ENCODE data around the gene MPIG6B.

MPIG6B gene

DNA sequence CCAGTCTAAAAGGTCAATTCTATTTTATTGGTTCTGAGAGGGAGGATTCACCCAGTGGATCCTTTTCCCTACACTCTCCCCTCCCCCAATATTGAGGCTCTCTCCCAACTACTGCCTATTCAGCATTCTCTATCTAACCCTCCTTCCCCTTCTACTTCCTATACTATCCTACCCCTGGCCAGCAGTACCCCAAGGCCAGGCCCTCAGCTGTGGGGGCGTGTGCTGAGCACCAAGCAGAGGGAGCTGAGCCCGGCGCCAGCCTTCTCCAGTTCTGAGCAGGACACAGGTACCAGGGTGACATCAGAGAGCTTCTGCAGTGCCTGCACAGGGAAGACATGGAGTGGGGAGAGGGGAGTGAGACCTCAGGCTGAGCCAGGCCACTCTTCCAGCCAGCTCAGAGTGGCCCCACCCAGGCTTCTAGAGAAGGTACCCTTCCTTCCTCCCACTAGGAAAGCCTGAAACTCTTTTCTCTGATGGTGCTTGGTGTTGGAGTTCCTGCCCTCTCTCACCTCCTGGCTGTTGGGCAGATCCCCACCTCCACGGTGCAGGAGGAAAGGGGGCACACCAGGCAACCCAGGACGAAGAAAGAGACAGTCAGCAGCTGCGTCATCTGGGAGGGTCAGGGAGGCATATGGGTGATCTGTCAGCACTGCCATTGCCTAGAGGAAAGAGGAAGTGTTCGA, 4.0 kb downstream of the MPIG6B start:
- Histone ChIP-seq H3K27me3 (peaks cover 12% of the 10 kb centered on the region), H3K36me3 (peaks cover 43% of the 10 kb centered on the region), H3K4me3 (ENCODE audit: low read depth in 1 of 2, low read length in 1 of 2) (peak overlapping the region; percentile 41 to 89), H3K4me1 (ENCODE audit: control insufficient read depth in 1 of 2, insufficient read depth in 1 of 2, low read depth in 1 of 2, low read length in 1 of 2) (peaks cover 62 to 64% of the 10 kb centered on the region in 2 experiments), H3K27ac (peak overlapping the region; percentile 96), H3K9me3 (no peaks in the 10 kb centered on the region)
- TF ChIP-seq, protein P1, sequence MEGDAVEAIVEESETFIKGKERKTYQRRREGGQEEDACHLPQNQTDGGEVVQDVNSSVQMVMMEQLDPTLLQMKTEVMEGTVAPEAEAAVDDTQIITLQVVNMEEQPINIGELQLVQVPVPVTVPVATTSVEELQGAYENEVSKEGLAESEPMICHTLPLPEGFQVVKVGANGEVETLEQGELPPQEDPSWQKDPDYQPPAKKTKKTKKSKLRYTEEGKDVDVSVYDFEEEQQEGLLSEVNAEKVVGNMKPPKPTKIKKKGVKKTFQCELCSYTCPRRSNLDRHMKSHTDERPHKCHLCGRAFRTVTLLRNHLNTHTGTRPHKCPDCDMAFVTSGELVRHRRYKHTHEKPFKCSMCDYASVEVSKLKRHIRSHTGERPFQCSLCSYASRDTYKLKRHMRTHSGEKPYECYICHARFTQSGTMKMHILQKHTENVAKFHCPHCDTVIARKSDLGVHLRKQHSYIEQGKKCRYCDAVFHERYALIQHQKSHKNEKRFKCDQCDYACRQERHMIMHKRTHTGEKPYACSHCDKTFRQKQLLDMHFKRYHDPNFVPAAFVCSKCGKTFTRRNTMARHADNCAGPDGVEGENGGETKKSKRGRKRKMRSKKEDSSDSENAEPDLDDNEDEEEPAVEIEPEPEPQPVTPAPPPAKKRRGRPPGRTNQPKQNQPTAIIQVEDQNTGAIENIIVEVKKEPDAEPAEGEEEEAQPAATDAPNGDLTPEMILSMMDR (IDR thresholded peaks at IDR 0.05), result peak; percentile 44

DNA sequence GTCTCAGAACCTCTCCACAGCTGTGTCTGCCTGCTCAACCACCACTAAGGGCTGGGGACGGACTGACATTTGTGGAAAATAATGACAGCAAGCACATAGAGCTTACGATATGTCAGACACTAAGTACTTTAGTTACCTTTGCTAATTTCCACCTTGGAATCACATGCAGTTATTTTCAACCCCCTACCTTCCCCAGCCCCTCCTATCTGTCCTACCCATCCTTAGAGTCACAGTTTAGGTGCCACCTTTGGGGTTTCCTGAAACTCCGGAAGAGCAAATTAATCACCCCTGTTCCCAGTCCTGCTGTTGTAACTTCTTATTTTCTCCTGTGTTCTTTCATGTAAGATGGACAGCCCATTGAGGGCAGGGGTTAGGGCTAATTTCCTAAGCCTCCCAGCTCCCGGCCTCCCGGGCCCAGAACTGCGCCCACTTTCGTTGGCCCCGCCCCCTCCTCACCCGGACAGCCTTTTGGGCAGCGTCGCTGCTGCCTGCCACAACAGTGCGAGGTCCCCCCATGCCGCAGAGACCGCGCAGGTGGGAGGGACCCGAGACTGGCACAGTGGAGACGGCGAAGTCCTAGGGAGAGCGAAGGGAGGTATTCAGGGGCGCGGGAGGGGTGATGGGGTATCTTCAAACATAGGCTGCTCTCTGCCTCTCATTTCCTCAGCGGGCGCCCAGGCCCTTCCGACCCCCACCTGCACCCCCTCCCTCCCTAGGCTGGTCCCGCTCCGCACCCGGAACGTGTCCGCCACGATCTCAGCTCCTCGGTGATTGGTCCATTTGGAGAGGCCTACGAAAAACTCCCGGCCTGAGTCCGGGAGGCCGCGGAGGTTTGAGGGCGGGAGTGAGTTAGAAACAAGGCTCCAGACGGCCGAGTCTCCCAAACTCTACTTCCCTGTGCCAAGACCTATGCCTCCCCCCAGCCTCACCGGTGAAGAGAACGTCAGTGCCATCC, 4.8 kb downstream of the MPIG6B start:
- Histone ChIP-seq H3K27ac (peak overlapping the region; percentile 96), H3K4me1 (ENCODE audit: control insufficient read depth in 1 of 2, insufficient read depth in 1 of 2, low read depth in 1 of 2, low read length in 1 of 2) (peaks cover 69 to 73% of the 10 kb centered on the region in 2 experiments), H3K27me3 (peaks cover 10% of the 10 kb centered on the region), H3K36me3 (peaks cover 51% of the 10 kb centered on the region), H3K4me3 (ENCODE audit: low read depth in 1 of 2, low read length in 1 of 2) (peak overlapping the region; percentile 89 to 91), H3K9me3 (no peaks in the 10 kb centered on the region)
- TF ChIP-seq, protein P1 (IDR thresholded peaks at IDR 0.05), result no peak

DNA sequence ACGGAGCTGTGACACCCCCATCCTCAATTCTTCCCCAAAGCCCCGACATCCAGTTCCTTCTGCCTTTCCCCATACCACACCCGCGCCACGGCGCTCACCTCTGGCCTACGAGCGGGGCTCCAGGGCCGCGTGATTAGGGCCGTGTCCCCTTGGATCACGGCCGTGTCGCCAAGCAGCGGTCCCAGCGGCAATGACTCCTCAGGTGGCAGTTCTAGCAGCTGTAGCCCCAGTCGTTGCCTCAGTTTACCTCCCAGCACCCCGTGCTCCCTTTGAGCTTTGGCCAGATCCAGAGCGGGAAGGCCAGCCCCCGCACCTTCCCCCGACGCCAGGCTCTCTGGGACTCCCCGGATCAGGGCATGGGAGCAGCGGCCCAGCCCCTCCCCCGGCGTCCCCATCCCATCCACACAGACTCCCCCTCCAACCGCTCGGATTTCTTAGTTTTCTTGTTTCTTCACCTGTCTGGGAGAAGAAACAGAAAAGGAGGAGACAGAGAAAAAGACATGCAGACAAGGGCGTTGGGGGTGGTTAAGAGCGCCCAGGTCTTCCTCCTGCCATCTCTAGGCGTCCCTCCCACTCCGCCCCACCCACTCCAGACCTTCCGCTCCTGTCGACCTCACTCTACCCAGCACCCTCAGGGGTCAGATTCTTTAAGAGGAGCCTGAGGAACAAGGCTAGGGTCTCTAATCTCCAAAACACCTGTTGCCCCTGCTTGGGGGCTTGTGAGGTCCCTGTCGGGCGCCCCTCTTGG, 5.8 kb downstream of the MPIG6B start, which contains the start of gene DDAH2:
Gene DDAH2 (minus strand): TSS at position 533 of the 748 bp plus-strand sequence. CDS start 138 bp downstream, at position 395.
- TF ChIP-seq, protein P1 (IDR thresholded peaks at IDR 0.05), result peak; percentile 91
- peak within 1 kb of the TSS; percentile 96 for H3K27ac ChIP-seq
- H3K36me3 ChIP-seq, result peaks cover 60% of the 10 kb centered on the region
- H3K4me1 ChIP-seq (ENCODE audit: control insufficient read depth in 1 of 2, insufficient read depth in 1 of 2, low read depth in 1 of 2, low read length in 1 of 2), result peaks cover 78 to 82% of the 10 kb centered on the region in 2 experiments
- H3K9me3 ChIP-seq, result no peaks in the 10 kb centered on the region
- H3K4me3 ChIP-seq (ENCODE audit: low read depth in 1 of 2, low read length in 1 of 2), result peak within 1 kb of the TSS; percentile 89 to 91
- peaks cover under 1% of the 10 kb centered on the region for H3K27me3 ChIP-seq

DNA sequence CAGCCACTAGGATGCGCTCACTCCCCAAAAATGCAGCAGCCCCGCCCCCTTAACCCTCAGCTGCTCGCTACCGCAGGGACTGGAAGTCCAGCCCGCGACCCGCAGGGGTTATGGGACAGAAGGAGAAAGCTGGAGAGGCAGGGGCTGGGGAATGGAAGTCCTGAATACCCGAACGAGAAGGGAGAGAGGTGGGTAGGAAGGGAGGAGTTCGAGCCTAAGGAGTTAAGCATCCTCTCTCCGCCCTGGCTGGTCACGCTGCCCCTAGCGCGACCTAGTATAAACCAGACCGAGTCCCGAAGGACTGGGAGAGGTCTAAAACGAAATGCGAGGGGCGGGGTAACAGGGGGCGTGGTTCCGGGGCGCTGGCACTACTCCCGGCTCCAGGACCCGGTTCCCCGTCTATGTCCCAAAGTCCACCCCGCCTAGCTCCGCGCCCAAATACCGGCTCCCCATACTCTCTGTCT, 6.4 kb downstream of the MPIG6B start:
- Histone ChIP-seq H3K4me1 (ENCODE audit: control insufficient read depth in 1 of 2, insufficient read depth in 1 of 2, low read depth in 1 of 2, low read length in 1 of 2) (peaks cover 84 to 88% of the 10 kb centered on the region in 2 experiments), H3K4me3 (ENCODE audit: low read depth in 1 of 2, low read length in 1 of 2) (peak overlapping the region; percentile 89 to 91), H3K27me3 (no peaks in the 10 kb centered on the region), H3K9me3 (no peaks in the 10 kb centered on the region), H3K27ac (peak overlapping the region; percentile 96), H3K36me3 (peaks cover 60% of the 10 kb centered on the region)
- TF ChIP-seq, protein P1 (IDR thresholded peaks at IDR 0.05), result no peak
